ENCODE results near the gene FGFR4.
A peak's percentile ranks its signal among the peaks of the same experiment; 100 is the strongest.

Gene FGFR4

DNA sequence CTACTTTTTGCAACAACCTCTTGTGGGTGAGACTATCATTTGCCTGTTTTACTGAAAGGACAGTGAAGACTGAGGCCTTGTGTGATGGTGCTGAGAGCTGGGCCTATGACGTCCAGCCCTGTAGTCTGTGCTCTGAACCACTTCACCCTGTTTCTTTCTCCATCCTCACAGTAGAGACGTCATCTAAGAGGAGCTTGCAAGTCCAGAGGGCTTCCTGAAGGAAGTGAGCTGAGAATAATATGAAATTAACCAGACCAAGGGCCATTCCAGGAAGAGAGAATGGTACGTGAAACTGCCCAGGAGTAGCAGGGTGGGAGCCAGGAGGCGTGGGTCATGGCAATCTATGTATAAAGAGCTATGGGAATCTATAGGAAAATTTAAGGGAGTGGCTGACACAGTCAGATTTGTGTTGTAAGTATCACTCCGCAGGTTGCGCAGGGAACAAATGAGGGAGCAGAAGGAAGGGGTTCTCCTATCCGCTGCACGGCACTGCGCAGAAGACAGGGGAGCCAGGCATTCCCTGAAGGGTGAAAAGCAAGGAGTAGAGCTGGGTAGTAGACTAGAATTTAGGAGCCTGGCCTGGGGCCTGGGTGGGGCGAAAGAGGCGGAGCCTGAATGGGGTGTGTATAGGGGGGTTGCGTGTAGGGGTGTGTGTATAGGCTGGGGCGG, 596 bp upstream of the FGFR4 start:
- DNase-seq = no peak

DNA sequence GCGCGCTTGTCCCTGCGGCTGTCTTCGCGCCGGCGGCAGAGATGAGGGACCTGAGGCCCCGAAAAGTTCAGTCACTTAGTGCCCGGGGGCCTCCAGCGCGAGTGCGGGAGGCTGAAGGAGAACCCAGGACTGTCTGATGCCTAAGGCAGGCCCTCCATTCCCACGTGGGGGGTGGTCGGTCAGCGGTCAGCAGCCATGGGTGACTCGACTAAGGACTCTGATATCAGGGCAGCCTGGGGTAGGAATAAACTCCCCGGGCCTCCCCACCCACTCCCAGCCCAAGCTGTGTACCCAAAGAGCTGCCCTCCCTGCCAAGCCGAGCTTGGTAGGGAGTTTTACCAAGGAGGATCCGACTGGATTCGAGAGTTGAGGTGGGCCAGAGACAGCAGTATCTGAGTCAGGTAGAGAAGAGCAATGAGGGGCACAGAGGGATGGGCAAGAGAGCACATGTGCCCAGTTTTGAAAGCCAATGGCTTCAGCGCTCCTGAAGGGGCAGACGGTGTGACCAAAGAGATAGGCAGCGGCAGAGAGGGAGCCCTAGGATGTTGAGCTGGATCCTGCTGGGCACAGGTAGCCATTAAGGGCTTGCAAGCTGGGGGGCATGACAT, 787 bp downstream of the FGFR4 start:
- no peak for DNase-seq

DNA sequence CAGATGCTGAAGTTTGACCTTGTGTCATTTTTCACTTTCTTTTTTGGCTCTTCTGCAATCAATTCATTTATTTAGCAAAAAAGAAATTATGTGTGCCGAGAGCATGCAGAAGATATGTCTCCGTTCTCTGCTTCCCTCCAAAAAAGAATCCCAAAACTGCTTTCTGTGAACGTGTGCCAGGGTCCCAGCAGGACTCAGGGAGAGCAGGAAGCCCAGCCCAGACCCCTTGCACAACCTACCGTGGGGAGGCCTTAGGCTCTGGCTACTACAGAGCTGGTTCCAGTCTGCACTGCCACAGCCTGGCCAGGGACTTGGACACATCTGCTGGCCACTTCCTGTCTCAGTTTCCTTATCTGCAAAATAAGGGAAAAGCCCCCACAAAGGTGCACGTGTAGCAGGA, 2.4 kb downstream of the FGFR4 start:
- no peak for DNase-seq

DNA sequence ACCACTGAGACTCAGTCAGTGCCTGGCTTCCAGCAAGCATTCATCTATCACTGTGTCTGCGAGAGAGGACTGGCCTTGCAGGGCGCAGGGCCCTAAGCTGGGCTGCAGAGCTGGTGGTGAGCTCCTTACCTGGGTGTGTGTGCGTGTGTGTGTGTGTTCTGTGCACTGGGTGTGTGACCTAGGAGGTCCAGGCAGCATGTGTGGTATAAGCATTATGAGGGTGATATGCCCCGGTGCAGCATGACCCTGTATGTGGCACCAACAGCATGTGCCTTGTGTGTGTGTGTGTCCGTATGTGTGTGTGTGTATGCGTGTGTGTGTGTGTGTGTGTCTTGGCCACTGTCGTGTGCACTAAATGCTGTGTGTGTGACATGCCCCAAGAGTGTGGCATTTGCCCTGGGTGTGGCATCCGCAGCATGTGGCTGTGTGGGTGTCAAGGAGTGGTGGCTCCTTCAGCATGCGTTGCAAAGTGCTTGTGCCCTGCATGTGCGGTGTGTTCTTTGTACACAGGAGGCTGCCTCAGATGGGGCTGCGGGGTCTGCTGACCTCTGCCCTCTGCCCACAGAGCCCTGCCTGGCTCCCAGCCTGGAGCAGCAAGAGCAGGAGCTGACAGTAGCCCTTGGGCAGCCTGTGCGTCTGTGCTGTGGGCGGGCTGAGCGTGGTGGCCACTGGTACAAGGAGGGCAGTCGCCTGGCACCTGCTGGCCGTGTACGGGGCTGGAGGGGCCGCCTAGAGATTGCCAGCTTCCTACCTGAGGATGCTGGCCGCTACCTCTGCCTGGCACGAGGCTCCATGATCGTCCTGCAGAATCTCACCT, 3.3 kb downstream of the FGFR4 start:
- no peak for DNase-seq

GRCh38 chr5:177090813-177091212, 4.1 kb downstream of the FGFR4 start:
- DNase-seq = no peak

- no peak for DNase-seq
Measured at GRCh38 chr5:177091232-177091631, 4.5 kb downstream of the FGFR4 start.

DNA sequence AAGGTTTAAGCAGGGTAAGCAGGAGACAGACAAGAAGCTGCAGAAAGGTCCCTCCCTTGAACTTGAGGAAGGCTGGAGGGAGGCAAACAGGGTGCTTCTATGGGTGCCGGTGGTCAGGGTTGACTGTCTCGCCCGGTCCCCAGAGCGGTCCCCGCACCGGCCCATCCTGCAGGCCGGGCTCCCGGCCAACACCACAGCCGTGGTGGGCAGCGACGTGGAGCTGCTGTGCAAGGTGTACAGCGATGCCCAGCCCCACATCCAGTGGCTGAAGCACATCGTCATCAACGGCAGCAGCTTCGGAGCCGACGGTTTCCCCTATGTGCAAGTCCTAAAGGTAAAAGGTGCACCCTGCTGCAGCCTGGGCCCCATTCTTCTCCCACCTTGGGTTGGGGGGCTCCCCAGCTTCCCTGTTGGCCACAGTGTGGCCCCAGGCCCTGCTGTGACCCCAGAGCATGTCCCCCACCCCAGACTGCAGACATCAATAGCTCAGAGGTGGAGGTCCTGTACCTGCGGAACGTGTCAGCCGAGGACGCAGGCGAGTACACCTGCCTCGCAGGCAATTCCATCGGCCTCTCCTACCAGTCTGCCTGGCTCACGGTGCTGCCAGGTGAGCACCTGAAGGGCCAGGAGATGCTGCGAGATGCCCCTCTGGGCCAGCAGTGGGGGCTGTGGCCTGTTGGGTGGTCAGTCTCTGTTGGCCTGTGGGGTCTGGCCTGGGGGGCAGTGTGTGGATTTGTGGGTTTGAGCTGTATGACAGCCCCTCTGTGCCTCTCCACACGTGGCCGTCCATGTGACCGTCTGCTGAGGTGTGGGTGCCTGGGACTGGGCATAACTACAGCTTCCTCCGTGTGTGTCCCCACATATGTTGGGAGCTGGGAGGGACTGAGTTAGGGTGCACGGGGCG, 5.7 kb downstream of the FGFR4 start:
- no peak for DNase-seq

DNA sequence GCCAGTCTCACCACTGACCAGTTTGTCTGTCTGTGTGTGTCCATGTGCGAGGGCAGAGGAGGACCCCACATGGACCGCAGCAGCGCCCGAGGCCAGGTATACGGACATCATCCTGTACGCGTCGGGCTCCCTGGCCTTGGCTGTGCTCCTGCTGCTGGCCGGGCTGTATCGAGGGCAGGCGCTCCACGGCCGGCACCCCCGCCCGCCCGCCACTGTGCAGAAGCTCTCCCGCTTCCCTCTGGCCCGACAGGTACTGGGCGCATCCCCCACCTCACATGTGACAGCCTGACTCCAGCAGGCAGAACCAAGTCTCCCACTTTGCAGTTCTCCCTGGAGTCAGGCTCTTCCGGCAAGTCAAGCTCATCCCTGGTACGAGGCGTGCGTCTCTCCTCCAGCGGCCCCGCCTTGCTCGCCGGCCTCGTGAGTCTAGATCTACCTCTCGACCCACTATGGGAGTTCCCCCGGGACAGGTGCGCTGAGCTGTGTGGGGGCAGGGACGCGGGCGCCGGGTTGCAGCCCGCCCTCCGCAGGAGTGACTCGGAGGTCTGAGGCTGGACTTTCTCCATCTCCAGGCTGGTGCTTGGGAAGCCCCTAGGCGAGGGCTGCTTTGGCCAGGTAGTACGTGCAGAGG, 6.5 kb downstream of the FGFR4 start:
- no peak for DNase-seq

- no peak for DNase-seq
Measured at GRCh38 chr5:177093803-177094202, 7.1 kb downstream of the FGFR4 start.

- peak; percentile 82 for DNase-seq
Measured at GRCh38 chr5:177094224-177095087, 7.7 kb downstream of the FGFR4 start.

GRCh38 chr5:177095088-177095669, 8.5 kb downstream of the FGFR4 start:
- DNase-seq = no peak

DNA sequence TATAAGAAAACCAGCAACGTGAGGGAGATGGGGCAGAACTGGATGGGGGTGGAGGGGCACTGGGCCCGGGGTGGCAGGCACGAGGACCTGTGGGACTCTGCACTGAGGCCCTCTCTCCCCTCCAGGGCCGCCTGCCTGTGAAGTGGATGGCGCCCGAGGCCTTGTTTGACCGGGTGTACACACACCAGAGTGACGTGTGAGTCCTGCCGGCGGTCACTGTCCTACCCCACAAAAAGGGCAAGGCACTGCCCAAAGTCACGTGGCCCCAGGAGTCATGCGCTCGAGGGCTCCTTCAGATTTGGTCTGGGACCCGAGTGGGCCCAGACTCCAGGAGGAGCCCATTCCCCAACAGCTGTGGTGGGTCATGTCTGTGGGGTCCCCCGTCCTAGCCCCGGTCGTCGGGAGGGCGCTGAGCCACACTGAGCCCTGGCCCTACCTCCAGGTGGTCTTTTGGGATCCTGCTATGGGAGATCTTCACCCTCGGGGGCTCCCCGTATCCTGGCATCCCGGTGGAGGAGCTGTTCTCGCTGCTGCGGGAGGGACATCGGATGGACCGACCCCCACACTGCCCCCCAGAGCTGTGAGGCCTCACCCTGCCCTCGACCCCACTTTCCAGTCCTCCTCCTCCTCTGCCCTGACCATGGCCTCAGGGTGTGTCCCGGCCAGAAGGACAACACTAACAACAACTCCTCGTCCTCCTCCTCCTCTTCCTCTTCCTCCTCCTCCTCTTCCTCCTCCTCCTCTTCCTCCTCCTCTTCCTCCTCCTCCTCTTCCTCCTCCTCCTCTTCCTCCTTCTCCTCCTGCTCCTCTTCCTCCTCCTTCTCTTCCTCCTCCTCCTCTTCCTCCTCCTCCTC, 9.7 kb downstream of the FGFR4 start:
- DNase-seq = no peak

DNA sequence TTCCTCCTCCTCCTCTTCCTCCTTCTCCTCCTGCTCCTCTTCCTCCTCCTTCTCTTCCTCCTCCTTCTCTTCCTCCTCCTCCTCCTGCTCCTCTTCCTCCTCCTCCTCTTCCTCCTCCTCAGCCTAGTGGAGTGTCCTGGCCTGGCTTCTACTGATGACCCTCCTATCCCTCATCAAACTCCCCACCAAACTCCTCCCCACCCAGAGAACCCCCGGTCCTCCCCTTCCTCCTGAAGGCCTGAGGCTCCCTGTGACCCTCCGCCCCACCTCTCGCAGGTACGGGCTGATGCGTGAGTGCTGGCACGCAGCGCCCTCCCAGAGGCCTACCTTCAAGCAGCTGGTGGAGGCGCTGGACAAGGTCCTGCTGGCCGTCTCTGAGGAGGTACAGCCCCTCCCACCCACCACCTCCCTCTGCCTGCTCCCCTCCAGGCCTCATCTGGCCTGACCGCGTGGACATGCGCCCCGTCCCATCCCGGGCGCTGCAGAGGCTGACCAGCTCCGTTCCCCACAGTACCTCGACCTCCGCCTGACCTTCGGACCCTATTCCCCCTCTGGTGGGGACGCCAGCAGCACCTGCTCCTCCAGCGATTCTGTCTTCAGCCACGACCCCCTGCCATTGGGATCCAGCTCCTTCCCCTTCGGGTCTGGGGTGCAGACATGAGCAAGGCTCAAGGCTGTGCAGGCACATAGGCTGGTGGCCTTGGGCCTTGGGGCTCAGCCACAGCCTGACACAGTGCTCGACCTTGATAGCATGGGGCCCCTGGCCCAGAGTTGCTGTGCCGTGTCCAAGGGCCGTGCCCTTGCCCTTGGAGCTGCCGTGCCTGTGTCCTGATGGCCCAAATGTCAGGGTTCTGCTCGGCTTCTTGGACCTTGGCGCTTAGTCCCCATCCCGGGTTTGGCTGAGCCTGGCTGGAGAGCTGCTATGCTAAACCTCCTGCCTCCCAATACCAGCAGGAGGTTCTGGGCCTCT, 10.6 kb downstream of the FGFR4 start:
- DNase-seq = no peak

DNA sequence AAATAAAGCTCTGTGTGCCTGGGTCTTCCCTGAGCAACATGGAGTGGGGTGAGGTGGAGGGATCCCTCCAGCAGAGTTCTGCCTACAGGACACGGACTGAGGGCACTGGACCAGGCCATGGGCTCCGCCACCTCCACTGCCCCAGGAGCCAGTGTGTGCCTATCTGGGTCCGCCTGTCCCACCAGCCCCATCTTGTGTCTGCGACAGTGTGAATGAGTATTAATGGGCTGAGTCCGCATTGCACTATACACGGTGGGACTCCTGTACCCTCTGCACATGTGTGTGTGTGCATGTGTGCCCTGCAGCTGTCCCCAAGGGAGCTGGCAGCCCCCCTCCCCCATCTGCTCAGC, 11.4 kb downstream of the FGFR4 start:
- no peak for DNase-seq

- DNase-seq = peak; percentile 89
Measured at GRCh38 chr5:177098470-177099141, 11.9 kb downstream of the FGFR4 start.

DNA sequence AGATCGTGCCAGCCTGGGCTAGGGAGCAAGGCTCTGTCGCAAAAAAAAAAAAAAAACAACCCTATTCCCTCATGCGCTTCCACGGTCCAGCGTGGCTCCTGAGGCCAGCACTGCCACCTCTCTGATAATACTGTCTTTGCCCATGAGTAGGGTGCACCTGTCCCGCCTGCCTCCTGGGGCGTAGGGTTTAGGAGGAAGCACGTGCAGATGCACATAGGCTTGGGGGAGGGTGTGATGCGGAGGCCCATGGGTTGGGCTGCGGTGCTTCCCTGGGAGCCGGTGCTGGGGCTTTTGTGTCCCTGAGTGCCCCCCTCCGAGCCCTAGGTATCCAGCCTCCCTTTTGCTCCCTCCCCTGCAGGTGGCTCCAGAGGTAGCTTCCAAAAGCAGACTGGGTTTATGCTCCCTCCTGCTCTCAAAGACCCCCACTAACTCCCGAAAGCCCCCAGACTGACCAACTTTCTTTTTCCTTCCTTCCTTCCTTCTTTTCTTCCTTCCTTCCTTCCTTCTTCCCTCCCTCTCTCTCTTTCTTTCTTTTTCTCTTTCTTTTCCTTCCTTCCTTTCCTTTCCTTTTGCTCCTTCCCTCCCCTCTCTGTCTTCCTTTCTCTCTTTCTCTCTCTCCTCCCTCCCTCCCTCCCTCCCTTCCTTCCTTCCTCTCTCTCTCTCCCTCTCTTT, 12.8 kb downstream of the FGFR4 start:
- no peak for DNase-seq

DNA sequence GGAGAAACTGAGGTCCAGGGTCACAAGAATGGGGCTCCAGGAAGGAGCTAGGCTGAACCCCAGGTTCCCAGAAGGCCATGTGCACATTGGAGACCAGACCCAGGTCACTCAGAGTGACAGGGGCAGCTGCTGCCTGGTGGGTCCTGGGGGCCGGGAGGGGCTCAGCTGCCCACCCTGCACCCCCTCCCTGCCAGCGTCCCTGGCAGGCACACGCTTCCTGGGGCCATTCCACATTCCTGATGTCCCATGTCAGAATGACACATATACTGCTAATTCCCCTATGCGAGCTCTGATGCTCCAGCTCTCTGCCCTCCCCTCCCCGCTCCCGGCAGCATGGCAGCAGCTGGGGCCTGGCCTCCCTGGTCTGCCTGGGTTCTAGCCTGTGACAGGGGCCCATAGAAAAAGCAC, 14.0 kb downstream of the FGFR4 start:
- DNase-seq = peak; percentile 79

Measured in left hindlimb (tissue), 1 donor.